T-helper 22 cell (primary cell): ENCODE results near the gene TTLL4.

ENCODE experiments used
- DNase-seq: peaks from one replicate; pipeline ENCODE4 v3.0.0-alpha.2; 2020; ENCODE audit warnings: low read depth

The TTLL4 gene

GRCh38 chr2:218783688-218784087, 73.1 kb downstream of the TTLL4 start:
- DNase-seq, result no peak

GRCh38 chr2:218785103-218785502, 74.5 kb downstream of the TTLL4 start:
- no peak for DNase-seq

- DNase-seq, result no peak
These were observed 75.5 kb downstream of the TTLL4 start for GRCh38 chr2:218786133-218786532.

GRCh38 chr2:218788529-218789255, 78.1 kb downstream of the TTLL4 start:
- no peak for DNase-seq

GRCh38 chr2:218792433-218792832, 81.8 kb downstream of the TTLL4 start:
- no peak for DNase-seq

GRCh38 chr2:218796691-218797090, 86.1 kb downstream of the TTLL4 start:
- DNase-seq, result no peak

- no peak for DNase-seq
These were observed 88.3 kb downstream of the TTLL4 start for GRCh38 chr2:218798767-218799504.

- DNase-seq, result no peak
These were observed 89.4 kb downstream of the TTLL4 start for GRCh38 chr2:218799990-218800389.

GRCh38 chr2:218802386-218802994, 91.9 kb downstream of the TTLL4 start:
- DNase-seq, result no peak

GRCh38 chr2:218804817-218805216, 94.2 kb downstream of the TTLL4 start:
- DNase-seq, result no peak
